SU-DHL-6 (cell line): ENCODE measurements around the gene UNC93B1.

Source experiments
- CTCF ChIP-seq: fragments of 200-600 bp; sonication (generic); IDR thresholded peaks from one replicate; pipeline ENCODE4 v1.5.1; 2017; ENCODE audit warnings: antibody characterized with exemption, mild to moderate bottlenecking, low read length, moderate library complexity; ENCODE audit not compliant: insufficient read depth, poor library complexity, severe bottlenecking
- EZH2phosphoT487 ChIP-seq: fragments of 200-600 bp; sonication (generic), shearing (Covaris generic); conservative IDR thresholded peaks from 2 replicates; pipeline ENCODE4 v1.6.1; 2018; ENCODE audit warnings: mild to moderate bottlenecking, antibody characterized with exemption, low read length, moderate library complexity, mixed read lengths

- TF ChIP-seq CTCF (no peak), EZH2phosphoT487 (no peak)
Measured at GRCh38 chr11:68016904-68017817, 13.3 kb upstream of the UNC93B1 start.
